Ishikawa (cell line): ENCODE measurements around the gene GOLT1A.

Experiments used
- CREB1 ChIP-seq: IDR thresholded peaks from 2 replicates; pipeline ENCODE4 v1.6.1; 2012; ENCODE audit warnings: low read depth
- MAX ChIP-seq: IDR thresholded peaks from 2 replicates; pipeline ENCODE4 v1.6.1; 2012
- NFIC ChIP-seq: IDR thresholded peaks from 2 replicates; pipeline ENCODE4 v1.6.1; 2012
- TEAD4 ChIP-seq: IDR thresholded peaks from 2 replicates; pipeline ENCODE4 v1.6.1; 2012
- USF1 ChIP-seq: IDR thresholded peaks from 2 replicates; pipeline ENCODE4 v1.6.1; 2012
- YY1 ChIP-seq: IDR thresholded peaks from 2 replicates; pipeline ENCODE4 v1.6.1; 2012; ENCODE audit warnings: low read depth
- ZBTB7A ChIP-seq: IDR thresholded peaks from 2 replicates; pipeline ENCODE4 v1.6.1; 2012; ENCODE audit warnings: low read depth

- TF ChIP-seq NFIC (no peak), CREB1 (no peak), MAX (no peak), YY1 (no peak), TEAD4 (no peak), ZBTB7A (no peak), USF1 (no peak)
Measured at GRCh38 chr1:204224655-204225054, 10.9 kb upstream of the GOLT1A start.
